GM18520 (cell line): ENCODE data around the gene ADGRD1.

Experiments
- ATAC-seq: cut with Tn5 transposase; IDR thresholded peaks from one replicate; pipeline ENCODE4 v1.9.1; 2021; ENCODE audit not compliant: unreplicated experiment

The ADGRD1 gene

GRCh38 chr12:131190965-131191364, 237.3 kb downstream of the ADGRD1 start:
- ATAC-seq, result no peak
